Superior temporal gyrus (tissue), 1 donor: ENCODE data around the gene ANKS1A.
"Not testable (repeated sequence)": the region's sequence is repeated elsewhere in the genome, so short reads cannot be mapped to it uniquely, and the experiment has no call there.

Experiments
- DNase-seq: peaks from one replicate; pipeline ENCODE4 v3.0.0-alpha.2; 2016; ENCODE audit errors: extremely low spot score

ANKS1A gene, protein sequence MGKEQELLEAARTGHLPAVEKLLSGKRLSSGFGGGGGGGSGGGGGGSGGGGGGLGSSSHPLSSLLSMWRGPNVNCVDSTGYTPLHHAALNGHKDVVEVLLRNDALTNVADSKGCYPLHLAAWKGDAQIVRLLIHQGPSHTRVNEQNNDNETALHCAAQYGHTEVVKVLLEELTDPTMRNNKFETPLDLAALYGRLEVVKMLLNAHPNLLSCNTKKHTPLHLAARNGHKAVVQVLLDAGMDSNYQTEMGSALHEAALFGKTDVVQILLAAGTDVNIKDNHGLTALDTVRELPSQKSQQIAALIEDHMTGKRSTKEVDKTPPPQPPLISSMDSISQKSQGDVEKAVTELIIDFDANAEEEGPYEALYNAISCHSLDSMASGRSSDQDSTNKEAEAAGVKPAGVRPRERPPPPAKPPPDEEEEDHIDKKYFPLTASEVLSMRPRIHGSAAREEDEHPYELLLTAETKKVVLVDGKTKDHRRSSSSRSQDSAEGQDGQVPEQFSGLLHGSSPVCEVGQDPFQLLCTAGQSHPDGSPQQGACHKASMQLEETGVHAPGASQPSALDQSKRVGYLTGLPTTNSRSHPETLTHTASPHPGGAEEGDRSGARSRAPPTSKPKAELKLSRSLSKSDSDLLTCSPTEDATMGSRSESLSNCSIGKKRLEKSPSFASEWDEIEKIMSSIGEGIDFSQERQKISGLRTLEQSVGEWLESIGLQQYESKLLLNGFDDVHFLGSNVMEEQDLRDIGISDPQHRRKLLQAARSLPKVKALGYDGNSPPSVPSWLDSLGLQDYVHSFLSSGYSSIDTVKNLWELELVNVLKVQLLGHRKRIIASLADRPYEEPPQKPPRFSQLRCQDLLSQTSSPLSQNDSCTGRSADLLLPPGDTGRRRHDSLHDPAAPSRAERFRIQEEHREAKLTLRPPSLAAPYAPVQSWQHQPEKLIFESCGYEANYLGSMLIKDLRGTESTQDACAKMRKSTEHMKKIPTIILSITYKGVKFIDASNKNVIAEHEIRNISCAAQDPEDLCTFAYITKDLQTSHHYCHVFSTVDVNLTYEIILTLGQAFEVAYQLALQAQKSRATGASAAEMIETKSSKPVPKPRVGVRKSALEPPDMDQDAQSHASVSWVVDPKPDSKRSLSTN

DNA sequence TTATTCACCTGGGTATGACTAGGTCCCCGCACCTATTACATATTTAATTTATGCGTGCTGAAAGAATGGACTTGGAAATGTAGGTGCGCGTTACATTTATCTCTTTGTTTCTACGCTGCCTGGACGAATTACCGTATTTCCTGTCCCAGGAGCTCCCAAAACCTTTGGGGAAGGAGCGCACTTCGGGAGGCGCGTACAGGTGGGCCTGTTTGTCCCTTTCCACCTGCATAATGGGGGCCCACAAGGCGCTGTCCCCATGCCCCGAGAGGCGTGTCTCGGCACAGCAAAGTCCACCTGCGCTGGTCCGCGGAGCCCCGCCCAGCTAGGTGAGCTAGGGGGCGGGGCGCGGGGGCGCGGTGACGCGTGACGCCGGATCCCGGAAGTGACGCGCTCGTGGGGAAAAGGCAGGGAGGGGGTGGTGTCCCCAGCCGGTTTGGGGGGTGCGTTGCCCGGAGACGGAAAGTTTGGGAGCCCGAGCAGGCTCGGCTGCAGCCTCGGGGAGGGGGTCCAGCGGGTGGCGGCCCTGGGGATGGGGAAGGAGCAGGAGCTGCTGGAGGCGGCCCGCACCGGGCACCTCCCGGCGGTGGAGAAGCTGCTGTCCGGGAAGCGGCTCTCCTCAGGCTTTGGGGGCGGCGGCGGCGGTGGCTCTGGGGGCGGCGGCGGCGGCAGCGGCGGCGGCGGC lies at the start of gene ANKS1A:
ANKS1A (plus strand) TSS at position 382 of the 682 bp plus-strand sequence; CDS start at position 530, 148 bp downstream.
- peak; percentile 79 for DNase-seq

DNA sequence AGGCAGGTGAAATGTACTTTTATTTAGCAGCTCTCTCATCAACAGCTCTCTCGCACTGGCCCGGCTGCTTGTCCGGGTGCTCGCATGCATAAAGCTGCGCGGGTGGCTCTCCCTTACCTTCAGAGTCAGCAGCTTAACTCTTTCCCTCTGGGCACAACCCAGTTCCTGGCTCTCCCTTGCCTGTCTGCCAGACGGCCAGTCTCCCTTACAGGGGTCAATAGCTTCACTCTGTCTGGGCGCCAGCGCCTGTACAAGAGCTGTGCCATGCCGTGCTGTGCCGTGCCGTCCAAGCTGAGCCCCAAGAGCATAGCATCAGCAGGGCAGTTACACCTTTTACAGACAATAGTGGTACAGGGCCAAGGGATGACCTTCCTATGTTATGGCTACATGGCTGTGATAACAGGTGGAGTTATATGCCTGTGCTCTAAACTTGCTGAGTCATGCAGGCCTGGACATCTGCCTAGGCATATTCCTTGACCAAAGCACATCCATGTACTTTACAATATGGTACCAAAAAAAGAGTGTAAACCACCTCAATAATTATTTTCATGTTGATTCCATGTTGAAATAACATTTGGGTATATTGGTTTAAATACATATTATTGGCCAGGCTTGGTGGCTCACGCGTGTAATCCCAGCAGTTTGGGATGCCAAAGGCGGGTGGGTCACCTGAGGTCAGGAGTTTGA lies 49.2 kb upstream of the ANKS1A start:
- no peak for DNase-seq

DNA sequence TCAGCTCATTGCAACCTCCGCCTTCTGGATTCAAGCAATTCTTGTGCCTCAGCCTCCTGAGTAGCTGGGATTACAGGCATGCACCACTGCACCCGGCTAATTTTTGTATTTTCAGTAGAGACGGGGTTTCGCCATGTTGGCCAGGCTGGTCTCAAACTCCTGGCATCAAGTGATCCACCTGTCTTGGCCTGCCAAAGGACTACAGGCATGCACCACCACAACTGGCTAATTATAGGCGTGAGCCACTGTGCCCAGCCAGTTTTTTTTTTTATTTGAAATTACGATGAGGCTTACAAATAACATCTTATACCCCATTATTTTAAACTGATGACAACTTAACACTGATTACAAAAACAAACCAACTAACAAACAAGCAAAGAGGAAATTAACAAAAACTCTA lies 40.0 kb upstream of the ANKS1A start:
- not testable (repeated sequence) for DNase-seq

DNA sequence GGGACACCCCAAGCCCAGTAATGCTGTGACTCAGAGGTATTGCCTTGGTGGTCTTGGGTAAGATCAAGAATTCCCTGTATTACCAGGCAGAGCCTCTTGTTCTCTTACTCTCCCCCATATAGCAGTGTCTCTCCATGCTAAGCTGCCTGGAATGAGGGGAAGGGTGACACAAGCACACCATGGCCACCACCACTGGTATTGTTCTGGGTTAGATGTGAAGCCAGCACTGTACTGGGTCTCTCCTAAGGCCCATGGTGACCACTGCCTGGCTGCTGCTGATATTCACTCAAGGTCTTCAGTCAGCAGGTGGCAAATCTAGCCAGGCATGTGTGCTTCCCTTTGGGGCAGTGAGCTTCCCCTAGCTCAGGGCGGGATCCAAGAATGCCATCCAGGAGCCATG lies 37.7 kb upstream of the ANKS1A start:
- DNase-seq = no peak

DNA sequence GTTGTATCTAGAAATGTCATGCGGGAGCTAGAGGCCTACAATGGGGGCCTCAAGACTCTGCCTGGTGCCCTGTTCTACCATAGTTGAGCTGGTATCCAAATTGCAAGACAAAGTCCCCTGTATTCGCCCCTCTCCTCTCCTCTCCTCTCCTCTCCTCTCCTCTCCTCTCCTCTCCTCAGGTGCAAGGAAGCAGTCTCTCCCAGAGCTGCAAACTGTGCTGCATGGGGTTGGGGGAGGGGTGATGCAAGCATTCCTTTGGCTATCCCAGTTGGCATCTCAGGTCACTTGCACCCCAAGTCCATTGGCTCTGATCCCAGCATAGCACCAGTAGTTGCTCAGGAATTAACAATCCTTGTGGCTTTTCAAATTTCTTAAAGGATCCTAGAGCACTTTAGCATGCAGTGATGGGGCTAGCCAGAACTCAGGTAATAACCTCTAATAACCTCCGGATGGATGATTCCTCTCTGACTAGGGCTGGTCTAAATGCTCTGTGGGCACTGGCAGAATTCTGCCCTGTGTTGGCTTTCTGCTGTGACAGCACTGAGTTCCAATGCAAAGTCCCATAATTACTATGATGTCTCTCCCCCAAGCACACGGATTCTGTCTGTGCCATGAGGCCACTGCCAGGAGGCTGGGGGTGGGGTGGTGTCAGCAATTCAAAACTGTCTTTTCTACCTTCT lies 36.5 kb upstream of the ANKS1A start:
- no peak for DNase-seq

DNA sequence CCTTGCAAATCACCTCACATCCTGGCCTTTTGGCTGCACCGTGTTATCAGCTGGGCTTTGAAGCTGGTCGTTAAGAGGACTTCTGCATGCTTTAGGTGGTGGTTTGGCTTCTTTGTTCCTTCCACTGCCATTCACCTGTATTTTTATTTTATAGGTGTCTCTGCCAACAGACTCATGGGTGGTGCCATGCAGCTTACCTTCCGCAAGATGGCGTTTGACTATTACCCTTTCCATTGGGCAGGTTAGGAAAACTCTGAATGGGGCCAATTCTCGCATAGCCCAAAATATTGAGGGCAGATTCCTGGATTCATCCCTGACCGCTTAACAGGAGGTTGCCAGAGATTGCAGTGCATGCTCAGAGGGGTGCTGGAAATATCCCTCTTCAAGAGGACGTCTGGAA lies 33.6 kb upstream of the ANKS1A start:
- DNase-seq = no peak

DNA sequence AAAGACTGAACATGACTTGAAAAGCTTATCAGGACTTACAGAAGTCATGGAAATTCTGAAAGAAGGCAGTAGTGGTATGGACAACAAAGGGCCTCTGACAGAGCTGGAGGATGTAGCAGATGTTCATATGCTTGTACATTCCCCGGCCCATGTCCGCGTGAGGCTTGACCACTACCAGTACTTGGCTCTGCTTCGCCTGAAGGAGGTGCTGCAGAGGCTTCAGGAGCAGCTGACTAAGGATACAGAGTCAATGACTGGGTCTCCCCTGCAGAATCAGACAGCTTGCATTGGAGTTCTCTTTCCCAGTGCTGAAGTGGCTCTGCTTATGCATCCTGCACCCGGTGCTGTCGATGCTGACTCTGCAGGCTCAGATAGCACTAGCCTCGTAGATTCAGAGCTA lies 30.4 kb upstream of the ANKS1A start:
- no peak for DNase-seq

DNA sequence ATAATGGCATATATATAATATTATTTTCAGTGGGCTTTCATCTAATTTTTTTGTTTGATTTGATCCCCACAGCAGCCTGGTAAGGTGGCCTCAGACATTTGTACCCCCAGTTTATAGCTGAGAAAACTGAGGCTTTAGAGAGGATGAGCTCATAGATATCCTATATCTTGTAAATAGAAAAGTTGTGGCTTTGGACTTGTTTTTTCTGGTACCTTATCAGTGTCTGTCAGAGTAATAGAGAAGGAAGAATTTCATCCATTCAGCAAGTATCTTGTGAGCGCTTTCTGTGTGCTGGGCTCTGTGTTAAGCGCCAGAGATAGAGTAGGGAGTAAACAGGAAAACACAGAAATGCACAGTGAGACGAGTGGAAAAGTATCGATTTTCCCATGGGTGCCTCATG lies 29.1 kb upstream of the ANKS1A start:
- DNase-seq = no peak

DNA sequence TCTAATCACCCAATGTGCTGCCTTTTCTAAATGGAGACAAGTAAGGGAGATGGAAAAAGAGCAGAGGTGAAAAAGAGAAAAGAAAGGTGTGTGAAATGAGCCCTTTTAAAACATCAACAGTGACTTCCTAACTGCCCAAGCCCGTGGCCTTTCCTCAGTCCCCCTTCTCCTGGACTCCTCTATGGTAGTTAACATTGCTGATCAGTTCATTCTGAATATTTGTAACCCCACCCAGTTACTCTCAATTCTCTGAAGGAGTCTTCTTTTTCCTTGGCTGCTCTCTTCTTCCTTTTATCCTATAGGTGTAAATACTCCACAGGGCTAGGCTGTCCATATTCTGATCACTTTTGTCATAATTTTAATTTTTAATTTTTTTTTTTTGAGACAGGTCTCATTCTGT lies 28.3 kb upstream of the ANKS1A start:
- no peak for DNase-seq

DNA sequence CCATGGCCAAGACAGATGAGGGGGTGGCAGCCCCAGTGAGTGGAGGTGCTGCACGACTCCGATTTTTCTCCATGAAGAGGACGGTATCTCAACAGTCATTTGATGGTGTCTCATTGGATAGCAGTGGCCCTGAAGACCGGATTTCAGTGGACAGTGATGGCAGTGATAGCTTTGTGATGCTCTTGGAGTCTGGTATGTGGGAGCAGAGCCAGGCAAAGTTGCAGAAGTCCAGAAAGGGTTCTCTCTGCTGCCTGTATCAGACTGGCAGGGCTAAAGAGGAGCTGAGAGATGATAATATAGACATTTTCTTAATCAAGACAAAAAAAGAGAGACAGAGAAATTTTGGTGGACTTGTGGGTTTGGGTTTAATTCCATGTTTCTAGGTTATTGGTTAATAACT lies 25.0 kb upstream of the ANKS1A start:
- no peak for DNase-seq

DNA sequence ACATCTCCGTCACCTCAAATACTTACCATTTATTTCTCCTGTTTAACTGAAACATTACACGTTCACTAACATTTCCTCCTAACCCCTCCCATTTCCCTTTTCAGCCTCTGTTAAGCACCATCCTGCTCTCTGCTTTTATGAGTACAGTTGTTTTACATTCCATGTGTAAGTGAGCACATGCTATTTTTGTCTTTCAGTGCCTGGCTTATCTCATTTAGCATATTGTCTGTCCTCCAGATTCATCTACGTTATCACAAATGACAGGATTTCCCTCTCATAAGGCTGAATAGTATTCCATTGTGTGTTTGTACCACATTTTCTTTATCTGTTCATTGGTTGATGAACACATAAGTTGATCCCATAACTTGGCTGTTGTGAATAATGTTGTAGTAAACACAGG lies 23.9 kb upstream of the ANKS1A start:
- no peak for DNase-seq

DNA sequence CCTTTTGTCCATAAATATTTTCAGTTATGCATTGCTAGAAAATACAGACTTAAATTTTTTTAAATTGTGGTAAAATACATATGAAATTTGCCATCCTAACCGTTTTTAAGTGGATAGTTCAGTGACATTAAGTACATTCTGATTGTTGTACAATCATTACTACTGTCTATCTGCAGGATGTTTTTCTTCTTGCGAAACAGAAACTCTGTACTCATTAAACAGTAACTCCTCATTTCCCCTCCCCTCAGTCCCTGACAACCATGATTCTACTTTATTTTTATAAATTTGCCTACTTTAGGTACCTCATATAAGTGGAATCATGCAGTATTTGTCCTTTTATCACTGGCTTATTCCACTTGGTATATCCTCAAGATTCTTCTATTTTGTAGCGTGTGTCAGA lies 22.5 kb upstream of the ANKS1A start:
- DNase-seq = no peak

DNA sequence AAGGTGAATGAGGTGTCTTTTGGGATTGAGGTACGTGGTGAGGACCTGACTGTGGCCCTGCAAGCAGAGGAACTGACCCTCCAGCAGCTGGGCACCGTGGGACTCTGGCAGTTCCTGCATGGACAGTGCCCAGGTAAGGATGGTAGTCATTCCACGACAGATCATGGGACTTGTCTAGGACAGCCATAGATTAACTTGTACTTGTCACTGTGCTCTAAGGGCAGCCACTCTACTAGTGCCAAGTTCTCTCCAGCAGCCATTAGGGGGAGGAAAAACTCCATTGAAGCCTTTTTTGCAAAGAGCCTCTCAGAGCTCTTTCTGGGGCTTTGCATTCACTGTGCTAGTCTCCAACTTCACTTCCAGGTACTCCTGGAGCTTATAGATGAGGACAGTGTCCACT lies 21.6 kb upstream of the ANKS1A start:
- DNase-seq = no peak

DNA sequence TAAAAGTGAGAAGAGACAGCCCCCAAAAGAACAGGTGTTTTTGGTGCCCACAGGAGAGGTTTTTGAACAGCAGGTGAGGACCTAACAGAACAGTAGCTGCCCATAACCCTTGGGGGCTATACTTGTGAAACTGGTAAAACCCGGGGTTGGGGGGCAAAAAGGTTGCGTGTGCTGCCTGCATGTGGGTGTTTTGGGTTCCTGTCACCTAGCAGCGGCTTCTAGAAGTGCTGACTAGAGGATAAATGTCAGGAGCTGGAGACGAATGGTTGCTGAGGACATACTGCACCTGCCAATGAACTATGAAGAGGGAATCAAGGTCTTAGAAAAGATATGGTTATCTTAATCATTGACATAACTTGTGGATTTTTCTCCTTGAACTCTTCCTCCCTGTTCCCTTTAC lies 17.2 kb upstream of the ANKS1A start:
- no peak for DNase-seq

DNA sequence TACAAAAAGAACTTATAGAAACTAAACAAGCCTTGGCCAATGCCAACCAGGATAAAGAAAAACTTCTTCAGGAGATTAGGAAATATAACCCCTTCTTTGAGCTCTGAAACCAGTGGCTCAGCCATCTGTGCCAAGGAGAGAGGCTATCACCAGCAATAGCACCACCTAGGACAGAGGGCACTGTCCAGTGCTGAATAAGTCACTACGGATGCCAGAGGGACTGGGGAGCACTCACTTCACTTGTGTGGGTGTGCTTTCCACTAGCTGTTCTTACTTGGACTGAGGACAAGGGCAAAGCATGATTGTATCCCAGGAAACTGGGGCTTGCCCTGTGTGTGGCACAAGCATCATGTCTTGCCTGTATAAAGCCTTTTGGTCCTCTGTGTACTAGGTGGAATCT lies 16.7 kb upstream of the ANKS1A start:
- no peak for DNase-seq

DNA sequence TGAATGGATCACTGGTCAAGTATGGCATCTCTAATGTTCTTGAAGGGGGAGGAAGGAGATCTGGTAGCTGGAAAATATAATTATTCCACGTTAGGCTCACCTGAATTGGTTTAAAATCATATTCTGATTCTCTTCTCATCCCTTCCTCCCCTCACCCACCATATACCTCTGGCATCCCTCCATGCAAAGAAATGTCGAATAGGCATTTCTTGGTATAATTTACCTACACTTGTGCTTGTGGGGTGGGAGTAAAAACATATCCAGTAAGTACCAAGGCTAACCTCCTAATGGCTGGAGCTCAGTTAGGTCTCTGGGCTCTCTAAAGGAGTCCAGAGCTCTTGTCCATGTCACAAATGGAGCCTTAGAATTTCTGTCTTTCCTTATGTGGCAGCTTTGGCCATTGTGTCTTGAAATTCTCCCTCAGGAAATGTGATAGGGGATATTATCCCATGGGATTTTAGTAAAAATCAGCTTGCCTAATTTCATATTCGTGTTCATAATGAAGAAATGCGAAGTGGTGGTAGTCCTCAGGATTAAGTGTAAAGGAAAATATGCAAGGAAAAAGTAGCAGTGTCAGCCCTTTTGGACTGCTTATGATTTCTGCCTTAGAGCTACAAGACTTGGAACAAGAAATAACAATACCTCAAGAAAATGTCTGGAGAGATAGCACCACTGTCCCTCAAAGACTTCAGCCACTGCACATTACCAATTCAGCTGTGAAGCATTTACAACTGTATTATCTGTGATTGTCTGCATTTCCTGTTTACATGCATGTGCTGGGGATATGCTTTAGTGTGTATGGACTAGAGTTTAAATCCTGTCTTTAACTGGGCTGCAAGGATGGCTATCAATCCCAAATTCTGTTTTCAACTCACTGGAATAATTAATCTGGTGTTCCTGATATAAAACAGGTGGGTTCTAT lies 13.5 kb upstream of the ANKS1A start:
- no peak for DNase-seq

DNA sequence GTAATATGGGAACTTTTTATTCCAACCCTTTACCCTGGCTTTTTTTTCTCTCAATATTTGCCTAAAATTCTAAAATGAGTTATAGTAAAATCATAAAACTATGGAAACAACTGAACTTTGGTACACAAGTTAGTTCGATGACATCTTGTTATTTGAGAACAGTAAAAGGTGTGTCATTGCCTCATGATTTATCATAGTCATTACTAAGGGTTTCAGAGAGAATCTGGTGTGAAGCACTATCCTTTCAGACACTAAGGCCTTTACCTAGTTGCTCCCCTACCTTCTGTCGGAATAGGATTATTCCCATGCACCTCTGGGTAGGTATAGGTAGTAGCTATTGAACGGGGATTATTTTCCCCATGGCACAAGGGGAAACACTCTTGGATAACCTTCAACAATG lies 12.6 kb upstream of the ANKS1A start:
- DNase-seq = no peak

DNA sequence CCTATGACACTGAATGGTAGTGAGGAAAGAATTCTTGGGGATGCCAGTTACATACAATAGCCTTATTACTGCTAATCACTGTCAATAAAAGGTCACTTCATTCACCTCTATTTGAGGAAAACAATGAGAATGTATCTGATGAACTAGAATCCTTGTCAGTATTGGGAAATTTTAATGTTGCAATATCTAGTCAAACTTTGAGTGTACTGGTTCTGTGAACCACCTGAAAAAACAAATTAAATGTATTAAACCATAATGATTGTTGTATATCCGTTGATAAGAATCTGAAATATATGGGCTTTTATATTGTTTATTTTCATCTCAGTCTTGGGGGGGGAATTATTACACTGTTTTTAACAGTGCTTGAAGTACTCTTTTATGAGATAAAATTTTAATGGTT lies 11.8 kb upstream of the ANKS1A start:
- DNase-seq = no peak

DNA sequence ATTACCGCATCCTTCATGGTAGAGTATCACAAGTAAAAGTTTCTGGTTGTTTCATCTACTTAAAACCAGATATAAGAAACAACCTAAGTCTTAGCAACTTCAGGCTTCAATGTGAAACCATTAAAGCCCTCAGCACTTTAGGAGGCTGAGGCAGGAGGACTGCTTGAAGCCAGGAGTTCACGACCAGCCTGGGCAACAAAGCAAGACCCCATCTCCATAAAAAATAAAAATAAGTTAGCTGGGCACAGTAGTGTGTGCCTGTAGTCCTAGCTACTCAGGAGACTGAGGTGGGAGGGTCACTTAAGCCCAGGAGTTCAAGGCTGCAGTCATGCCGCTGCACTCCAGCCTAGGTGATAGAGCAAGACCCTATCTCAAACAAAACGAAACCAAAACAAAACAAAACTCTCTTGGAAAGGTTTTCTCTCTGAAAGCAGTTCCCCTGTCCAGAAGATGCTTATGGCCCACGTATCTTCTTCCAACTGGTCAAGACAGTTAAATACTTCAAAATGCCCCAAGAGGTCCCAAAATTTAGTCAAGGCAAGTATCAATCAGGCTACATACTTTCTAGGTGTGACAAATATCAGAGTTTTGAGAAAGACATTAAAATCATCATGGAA lies 11.1 kb upstream of the ANKS1A start:
- DNase-seq = no peak
